OCI-LY1 (cell line): ENCODE data around the gene HOTAIR.

Source experiments
- EZH2 ChIP-seq: fragments of 200-600 bp; sonication (generic), shearing (Covaris generic); IDR thresholded peaks from 2 replicates; pipeline ENCODE4 v1.8.0; 2017; ENCODE audit warnings: borderline replicate concordance, mixed run types, mild to moderate bottlenecking, antibody characterized with exemption, low read length, moderate library complexity, mixed read lengths
- TF ChIP-seq, protein P1 (sequence below): fragments of 200-600 bp; sonication (generic), shearing (Covaris generic); IDR thresholded peaks from 2 replicates; pipeline ENCODE4 v1.5.1; 2017; ENCODE audit warnings: mild to moderate bottlenecking, antibody characterized with exemption, low read length, moderate library complexity, mixed read lengths

DNA sequence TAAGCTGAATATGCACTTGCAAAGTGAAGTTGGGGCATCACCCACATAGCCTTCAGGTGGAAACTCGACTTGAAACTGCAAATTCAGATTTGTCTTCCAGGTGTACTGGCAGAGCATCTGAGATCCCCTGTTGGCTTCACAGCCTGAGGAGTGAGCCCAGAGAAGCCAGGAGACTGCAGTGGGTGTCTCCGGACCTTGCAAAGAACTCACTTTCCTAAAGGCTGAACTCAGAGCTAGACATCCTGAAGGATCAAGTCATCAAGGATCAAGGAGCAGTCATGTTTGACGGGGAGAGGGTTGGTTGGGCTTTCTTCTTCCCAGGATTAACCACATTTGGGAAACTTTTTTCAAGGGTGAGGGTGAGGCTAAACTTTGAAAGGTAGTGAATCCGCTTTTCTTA, 45.2 kb downstream of the HOTAIR start:
- TF ChIP-seq, protein P1, sequence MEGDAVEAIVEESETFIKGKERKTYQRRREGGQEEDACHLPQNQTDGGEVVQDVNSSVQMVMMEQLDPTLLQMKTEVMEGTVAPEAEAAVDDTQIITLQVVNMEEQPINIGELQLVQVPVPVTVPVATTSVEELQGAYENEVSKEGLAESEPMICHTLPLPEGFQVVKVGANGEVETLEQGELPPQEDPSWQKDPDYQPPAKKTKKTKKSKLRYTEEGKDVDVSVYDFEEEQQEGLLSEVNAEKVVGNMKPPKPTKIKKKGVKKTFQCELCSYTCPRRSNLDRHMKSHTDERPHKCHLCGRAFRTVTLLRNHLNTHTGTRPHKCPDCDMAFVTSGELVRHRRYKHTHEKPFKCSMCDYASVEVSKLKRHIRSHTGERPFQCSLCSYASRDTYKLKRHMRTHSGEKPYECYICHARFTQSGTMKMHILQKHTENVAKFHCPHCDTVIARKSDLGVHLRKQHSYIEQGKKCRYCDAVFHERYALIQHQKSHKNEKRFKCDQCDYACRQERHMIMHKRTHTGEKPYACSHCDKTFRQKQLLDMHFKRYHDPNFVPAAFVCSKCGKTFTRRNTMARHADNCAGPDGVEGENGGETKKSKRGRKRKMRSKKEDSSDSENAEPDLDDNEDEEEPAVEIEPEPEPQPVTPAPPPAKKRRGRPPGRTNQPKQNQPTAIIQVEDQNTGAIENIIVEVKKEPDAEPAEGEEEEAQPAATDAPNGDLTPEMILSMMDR, result no peak
- TF ChIP-seq EZH2, result no peak
